HG02623 (cell line): Measurements from ENCODE around the gene PTCHD1.
A peak's percentile ranks its signal among the peaks of the same experiment; 100 is the strongest.

Experiments
- ATAC-seq: cut with Tn5 transposase; IDR thresholded peaks from one replicate; pipeline ENCODE4 v1.9.1; 2021; ENCODE audit warnings: moderate library complexity; ENCODE audit not compliant: unreplicated experiment

Gene PTCHD1

DNA sequence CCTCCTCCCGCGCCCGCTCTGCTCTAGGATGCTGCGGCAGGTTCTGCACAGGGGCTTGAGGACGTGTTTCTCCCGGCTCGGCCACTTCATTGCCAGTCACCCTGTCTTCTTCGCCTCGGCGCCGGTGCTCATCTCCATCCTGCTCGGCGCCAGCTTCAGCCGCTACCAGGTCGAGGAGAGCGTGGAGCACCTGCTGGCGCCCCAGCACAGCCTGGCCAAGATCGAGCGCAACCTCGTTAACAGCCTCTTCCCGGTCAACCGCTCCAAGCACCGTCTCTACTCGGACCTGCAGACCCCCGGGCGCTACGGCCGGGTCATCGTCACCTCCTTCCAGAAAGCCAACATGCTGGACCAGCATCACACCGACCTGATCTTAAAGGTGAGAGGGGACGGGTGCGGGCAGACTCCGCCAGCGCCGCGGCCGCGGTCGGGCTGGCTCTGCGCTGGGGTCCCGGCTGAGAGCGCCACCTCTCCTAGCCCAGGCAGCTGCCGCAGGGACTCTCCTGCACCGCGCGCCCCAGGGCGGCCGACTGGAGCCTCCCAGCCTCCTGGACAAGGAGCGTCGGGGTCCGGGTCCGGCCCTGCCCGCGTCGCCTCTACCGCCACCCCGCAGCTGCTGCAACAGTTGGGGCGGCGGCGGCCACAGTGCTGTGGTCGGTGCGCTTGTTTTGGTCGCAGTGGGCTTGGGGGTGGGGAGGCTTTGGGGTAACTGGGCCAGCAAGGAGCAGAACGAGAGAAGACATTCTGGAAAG is at the start of gene PTCHD1:
Gene PTCHD1, plus strand, starts transcription at position 2 of the 752 bp plus-strand sequence. Its CDS starts 27 bp downstream, at position 29.
- no peak for ATAC-seq

DNA sequence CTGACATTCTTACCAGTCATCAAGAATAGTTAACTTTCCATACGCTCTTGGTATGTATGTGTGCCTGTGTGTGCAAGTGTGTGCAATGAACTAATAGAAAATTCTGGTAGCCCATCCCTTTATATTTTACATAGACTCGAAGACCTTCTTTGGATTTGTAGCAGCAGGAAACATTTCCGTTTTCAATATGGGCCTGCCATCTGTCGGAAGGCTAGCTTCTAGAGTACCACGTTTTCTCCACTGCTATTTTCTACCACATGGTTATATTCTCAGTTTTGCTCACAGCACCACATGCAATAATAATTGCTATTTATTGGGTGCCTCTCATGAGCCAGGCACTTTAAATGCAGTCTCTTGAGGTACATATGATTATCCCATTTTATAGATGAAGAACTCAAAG is 47.9 kb upstream of the PTCHD1 start:
- no peak for ATAC-seq

DNA sequence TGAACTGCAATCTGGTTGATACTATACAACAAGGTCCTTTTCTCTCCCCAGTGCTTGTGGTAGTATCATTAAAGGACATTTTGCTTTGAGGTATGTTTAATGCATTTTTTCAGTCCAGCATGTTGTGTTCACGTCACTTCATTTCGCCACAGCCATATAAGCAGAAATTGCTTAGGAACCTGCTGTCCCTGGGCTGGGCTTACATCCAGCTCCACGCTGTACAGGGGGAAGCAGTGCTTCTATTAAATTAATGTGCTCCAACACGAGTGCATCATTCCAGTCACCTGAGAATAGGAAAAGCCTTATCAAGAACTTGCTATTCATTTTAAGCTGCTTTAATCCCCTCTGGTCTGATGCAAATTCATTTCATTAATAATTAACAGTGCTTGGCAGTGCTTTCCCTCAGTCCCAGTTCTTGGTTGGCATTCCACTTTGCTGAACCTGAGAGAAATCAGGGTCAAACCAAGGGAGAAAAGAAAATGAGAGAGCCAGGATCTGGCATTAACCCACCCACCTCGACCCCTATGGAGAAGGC is 47.4 kb upstream of the PTCHD1 start:
- ATAC-seq: no peak

DNA sequence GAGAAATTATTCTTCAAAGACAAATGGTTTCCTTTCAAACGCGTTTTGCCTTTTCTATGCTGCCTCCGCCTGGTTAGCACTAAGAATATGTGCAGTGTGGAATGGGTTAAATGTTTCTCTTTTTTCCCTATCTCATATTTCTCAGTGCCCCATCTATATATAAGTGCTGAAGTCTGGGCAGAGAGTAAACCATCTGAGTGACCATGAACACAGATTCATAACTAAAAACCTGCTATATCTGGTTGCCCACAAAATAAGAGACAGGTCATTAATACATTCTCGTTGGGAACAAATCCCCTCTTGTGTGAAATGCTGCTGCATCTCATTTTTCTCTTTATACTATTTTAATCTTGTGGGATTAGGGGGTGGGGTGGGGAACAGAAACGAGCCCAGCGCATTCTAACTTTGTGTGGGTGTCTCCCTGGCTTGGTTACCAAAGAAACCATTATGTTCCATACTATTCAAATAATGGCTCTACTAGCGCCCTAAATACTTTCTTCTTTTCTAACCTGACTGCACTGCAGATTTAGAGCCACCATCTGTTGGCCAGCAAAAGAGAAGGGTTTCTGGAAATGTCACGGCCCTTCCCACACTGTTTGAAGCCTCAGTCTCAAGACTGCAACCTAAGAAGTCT is 42.2 kb upstream of the PTCHD1 start:
- no peak for ATAC-seq

DNA sequence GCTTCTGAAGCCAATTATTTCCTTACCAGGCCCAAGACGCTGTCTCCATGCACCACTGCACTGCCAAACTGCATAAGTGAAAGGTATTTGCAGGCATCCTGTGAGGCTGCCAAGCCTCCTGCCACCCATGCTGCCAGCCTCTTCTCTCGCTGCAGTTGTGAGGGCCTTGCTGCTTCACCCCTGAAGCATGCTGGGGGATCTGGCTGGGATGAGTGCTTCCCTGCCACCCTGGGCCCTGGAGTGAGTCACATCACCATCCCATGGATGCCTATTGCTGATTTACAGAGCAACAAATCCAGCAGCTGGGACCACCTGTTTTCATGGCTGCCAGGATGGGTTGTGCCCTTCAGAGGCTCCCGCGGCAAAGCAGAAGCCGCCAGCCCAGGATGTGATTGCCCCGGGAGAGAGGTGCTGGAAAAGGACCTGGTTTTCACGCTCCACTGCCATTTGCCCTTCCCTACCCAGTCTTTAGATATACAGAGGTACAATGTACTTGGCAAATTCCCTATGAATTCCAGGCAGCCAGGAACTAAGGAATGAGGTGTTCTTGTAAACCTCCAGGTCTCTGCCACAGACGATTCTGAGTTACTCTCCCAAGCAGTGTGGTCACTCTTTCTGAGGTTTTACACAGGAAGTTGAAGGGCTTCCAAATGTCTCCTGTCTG is 41.5 kb upstream of the PTCHD1 start:
- ATAC-seq: no peak

DNA sequence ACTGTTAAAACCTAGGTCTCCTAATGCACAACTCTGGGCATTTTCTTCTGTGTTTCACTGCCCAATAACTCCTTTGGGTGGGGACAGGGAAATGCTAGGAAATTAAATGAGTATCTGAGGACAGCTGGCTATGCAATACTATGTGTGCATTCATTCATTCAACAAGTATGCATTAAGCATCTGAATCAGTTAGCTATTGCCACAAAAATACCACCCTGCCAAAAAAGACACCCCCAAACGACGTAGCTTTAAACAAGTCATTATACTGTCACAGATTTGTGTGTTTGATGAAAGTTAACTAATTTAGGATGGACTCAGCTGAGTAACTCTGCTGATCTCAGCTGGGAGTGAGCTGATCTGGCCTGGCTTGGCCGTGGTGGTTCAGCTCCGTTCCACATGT is 29.8 kb upstream of the PTCHD1 start:
- no peak for ATAC-seq

DNA sequence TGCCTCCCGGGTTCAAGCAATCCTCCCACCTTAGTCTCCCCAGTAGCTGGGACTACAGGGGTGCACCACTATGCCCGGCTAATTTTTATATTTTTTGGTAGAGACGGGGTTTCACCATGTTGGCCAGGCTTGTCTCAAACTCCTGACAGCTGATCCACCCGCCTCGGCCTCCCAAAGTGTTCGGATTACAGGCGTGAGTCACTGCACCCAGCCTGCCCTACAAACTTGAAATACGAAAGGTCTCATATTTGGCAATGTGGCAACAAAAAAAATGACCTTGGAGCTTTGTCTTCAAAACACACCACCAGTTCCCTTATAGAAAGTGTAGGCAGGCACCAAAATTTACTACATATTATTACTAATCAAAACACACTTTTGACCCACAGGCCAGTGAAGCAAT is 22.9 kb upstream of the PTCHD1 start:
- ATAC-seq: no peak

DNA sequence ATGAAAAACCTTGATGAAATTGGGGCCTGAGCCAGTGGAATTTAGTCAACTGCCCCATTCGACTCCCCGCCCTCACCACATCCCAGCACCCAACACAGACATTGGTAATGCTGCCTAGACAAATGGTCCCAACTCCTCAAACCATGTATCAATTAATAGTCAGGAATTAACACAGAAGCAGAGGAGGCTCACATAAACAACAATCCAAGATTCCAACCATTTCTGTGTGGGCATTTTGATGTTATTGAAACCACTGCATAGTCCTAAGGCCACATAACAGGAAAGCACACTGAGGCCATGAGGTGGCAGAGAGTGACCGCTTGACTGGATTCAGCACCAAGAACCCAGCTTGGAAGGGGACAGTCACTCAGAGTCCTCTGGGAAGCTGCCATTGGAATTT is 22.5 kb upstream of the PTCHD1 start:
- ATAC-seq: no peak

DNA sequence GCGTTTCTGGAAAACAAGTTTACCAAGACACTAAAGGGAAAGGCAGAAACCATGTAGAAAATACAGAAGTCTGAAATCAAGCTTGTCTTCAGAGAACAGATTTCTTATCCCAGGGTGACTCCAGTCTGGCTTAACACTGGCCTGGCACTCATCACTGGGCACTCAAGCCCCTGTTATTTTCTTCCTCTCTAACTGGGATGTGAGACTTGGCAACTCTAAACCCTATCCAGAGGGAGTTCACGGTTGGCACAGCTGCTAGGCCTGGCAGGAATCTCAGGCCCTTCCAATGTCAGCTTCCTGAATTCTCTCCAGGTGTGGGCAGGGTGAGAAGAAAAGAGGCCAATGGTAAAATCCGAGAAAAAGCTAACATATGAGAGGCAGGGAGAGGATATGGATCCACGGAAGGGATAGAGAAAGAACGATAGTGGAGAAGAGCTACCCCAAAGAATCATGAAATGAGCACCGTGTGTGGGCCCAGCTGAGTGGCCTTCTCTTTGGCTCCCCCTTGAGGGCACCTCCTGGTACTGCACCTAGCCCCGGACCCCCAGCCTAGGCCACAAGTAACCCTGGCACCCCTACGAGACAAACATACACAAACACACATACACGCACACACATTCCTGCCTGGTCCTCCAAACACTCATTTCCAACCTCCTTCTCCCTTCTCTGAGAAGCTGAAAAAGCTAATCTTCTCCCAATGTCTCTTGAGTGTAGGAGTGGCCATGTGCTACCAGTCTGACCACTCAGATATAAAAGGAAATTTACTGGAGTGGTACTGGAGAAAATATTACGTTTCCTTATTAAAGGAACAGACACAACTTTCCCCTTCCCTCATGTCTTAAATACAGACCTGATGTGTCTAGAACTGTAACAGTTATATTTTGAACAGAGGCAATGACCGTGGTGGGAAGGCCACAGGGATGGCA is 16.6 kb upstream of the PTCHD1 start:
- peak; percentile 68 for ATAC-seq

DNA sequence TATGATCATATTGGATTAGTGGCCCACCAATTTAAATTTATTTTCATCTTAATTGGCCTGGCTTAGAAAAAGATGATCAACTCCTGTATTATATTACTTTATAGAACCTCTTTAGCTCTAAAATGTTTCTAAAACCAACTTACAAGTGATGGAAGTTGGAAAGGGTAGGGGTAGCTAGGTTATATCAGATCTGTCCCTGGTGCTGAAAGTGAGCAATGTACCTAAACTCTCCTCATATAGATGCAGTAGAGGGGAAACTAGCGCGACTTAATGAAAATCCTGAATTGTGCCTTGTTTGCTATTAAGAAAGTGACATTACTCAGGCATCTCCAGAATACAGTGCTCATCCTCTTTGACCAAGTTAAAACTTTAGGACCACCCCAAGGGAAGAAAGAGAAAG is 7.5 kb upstream of the PTCHD1 start:
- no peak for ATAC-seq

DNA sequence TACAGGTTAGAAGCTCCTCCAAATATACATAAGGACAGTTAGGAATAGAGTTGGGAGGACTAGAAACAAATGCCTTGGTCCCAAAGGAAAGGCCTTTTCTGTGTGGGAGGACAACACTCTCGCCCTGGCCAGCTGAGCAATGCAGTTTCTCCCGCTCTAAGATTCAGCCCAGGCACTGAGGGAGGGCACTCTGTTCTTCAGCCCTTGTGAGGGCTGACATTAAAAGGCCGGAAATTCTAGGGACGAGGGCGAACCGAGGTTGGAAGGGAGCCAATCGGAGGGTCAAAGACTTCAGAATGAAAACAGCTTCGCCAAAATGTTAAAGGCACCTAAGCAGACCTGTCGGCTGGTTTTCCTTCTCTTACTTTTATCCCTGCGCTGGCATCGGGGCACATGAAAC is 2.9 kb upstream of the PTCHD1 start:
- ATAC-seq: no peak

DNA sequence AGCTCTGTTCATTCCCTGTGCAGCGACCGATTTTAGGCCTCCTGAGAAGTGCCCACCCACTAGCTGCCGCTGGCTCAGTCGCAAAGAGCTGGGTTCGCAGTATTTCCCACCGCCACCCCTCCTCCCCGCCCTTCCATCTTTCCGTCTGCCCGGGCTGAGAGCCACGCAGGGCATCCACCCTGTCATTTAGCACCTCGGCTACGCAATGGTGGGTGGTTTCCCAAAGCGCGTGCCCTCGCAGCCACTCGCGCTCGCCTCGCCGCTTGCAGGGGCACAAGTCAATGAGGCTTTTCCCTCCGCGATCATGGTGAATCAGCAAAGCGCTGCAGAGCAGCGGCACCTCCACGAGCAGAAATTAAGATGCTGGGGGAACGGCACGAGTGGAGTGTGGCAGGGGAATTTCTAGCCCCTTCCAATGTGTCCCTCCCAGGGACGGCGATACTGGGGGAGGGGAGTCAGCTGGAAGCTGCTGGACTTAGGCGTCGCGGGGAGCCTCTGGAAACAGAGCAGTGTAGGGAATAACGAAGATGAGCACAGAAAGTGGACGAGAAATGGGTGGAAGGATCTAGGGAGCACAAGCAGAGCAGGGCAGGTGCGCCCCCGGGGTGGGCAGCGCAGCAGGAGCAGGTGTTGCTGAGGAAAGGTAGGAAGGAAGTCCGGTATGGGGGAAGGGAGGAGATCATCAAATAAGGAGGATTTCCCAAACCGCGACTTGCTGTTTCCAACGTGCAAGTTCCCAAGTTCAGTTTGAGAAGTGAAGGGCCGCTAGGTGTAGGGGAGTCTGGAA is 2.4 kb upstream of the PTCHD1 start:
- ATAC-seq: no peak

DNA sequence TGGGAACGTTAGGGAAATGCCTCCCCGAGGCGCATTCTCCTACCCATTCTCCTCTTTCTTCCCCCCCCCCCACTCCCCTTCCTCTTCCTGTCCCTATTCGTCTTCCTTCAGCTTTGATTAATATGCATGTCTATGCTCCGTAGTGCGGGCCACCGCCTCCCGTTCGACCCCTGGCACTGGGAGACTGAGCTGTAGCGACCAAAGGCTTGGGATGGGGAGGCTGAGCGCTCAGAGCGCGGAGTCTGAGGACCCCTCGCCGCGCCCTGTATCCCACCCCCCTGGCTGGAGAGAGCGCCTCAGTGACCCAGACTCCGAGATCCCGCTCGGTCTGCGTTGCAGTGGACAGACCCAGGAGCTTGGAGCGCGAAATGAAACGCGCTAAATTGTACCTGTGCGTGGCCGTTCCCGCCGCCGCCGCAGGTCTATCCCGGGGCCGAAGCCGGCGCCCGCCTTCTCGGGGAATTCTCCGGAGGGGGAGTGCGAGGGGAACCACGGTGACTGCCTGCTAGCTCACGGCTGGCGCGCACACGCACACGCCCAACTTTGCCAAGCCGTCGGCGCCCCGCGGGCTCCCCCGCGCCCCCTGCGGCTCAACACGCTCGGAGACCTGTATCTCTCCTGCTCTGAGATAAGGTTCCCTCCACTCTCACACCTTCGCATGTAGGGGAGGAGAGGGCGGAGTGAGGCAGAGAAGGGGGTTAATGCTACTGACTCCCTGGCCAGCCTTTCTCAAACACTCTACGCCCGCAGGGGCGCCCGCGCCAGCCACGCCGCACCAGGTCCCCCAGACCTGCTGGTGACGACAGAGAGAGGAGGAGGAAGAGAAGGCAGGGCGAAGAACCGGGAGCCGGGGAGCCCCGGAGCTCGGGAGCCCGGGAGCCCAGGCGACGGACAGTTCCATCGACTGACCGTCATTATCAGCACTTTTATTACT is 1.5 kb upstream of the PTCHD1 start:
- no peak for ATAC-seq

DNA sequence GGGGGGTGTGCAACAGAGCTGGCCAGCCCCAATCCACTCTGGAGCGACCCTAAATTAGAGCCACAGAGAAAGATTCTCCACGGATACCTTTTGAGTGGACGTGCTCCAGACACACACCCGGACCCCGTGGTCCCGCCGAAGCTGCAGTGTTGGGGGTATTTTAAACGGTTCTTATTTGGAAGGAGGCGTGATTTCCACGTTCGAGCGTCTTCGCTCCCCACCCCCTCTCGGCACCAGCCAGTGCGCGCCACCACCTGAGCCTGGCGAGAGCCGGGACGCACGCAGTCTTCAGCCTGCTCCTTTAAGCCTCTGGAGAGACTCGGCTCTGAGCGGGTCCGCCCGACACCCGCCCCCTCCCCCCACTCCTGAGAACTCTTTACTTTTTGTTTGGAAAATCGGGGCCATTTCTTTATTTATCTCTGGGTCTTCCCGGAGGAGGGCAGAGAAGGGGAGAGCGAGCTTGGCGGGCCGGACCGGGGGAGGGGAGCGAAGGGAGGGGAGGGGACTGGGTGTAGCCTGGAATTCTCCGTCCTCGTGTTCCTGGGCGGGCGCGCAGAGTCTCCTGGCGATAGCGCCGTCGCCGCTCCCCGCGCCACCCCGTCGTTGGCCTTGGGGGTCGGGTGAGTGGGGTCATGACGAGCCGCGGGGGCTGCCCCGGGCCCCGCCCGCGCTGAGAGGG is 668 bp upstream of the PTCHD1 start:
- no peak for ATAC-seq

DNA sequence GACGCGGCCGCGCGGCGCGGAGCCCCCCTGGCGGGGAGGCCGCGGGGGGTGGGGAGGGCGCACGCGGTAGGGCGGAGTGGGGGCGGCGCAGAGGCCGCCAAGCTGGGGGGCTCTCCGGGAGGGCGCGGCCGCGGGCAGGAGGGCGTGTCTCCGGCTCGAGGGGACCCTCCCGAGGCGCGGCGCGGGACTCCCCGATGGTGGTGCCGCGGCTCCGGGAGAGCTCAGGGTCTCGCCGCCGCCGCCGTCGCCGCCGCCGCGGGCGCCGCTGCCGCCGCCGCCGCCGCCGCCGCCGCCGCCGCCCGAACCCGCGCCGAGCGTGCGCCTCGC is 165 bp upstream of the PTCHD1 start:
- no peak for ATAC-seq

DNA sequence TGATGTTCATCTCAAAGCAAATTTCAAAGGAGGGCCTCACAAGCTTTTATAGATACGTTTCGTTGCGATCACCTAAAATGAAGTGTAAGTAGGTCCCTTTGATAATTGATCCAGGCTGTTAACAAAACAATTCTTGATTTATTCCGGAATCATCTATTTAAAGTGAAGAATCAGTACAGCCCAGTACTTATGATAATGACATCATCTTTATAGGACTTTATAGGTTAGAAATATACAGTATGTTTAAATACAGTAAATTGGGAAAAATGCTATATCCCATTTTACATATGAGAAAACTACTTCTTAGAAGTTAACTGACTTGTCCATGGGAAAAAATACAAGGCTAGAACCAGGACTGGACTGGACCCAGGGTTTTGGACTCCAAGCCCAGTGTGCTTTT is 3.7 kb downstream of the PTCHD1 start:
- ATAC-seq: no peak

DNA sequence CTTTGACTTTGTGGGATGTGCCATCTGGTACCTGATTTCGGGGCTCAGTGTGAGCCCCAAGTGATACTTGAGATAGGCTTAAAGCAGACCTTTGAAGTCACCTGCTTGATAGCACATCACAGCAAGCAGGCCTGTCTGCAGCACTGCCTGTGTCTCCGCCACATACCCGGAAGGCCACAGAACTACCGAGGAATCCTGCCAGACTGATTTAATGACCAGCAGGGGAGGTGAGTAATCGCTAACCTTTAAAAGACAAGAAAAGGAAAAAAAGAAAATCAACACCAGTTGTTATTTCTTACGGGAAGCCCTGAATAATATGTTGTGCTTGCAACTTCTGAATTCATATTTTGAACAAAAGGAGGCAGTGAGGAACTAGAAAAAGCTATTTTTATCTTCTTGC is 6.8 kb downstream of the PTCHD1 start:
- ATAC-seq: no peak

DNA sequence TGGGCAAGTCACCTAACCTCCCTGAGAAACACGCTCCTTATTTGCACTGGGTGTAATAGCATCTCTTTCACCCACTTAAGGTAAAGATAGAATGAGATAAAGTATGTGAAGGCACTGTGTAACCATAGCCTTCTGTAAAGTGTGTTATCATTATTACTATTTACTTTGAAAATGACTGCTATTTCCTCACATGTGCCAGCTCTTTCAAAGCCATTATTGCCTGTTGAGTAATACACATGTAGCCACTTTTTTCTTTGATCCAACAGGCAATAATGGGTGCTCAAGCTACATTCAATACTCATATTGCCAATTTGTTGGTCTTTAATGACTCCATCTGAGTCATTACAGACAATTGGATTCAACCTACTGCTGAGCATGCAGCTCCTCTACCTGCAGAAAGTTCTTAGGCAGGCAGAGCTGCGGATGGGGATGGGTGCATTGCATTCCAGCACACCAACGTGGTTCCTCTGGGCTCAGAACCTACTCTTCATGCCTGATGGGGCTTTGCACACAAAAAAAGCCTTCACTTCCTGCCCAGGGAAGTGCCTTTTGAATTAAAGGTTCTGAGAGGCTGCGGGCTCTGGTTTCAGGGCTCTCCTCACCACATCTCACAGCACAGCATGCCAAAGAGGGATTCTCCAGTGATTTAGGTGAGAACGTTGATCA is 9.7 kb downstream of the PTCHD1 start:
- no peak for ATAC-seq
